H7 (cell line): ENCODE data around the gene GYPB. TPM values are rescaled to one million over a fixed set of nuclear protein-coding genes. Genes with fewer than 3 reads are reported as not detected.

ENCODE experiments used
- total RNA-seq: library from RNA; depleted of rRNA; stranded (reverse); fragments of >200 nt; shearing (Covaris generic); gene quantifications from 2 replicates; pipeline ENCODE4 v1.2.3, GENCODE V29; 2014; rRNA removed

Gene GYPB
- total RNA-seq, 1 experiment from 2014 or later = not detected

Other genes with a start within 250 kb of the GYPB start
- not detected in 2 replicates for gene GYPE, start 113.8 kb downstream of the GYPB start, total RNA-seq
- gene GYPA, start 121.3 kb upstream of the GYPB start, total RNA-seq = not detected in 2 replicates